ENCODE measurements around the gene RAE1. TPM values are rescaled to one million over a fixed set of nuclear protein-coding genes. Genes with fewer than 3 reads are reported as not detected.

Gene RAE1
- total and polyA plus RNA-seq, 12 donors: 8.8 to 46.9 (median 22.5) TPM

DNA sequence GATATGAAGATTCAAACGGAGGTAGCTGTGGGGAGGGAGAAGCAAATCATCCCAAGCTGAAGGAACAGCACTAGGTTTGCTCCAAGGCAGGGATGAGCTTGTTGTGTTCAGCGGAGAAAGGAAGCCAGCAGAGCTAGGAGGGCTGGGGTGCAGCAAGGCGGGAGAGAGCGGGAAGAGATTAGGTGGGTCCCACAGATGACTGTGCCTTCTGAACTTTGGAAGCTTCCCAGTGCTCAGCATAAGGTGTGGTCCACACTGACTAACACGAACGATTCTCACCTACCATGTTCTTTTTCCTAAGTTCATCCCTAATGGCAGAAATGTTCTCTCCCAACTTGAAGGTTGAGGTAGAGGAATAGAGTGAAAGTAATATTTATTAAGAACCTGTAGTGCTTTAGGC, 1.2 kb downstream of the RAE1 start:
- TF ChIP-seq CTCF (IDR thresholded peaks at IDR 0.05) (no peak), POLR2A (IDR thresholded peaks at IDR 0.05) (no peak)
- DNase-seq: no peak
- no peak overlapping the region for H3K27ac ChIP-seq
- peaks cover 5 to 14% of the 10 kb centered on the region in 2 donors for H3K4me1 ChIP-seq (replicated peaks in 1 of 2)
- intact Hi-C loops (cut with DNase I): no loop called here
- WGBS, 4 donors: 78 to 86% (median 81%) methylated on average over 6 of the region's 6 CpGs
- H3K27me3 ChIP-seq: no peaks in the 10 kb centered on the region
- H3K9me3 ChIP-seq (replicated peaks in 1 of 3): no peaks in the 10 kb centered on the region
- no peak overlapping the region for H3K4me3 ChIP-seq
- no peaks in the 10 kb centered on the region for H3K36me3 ChIP-seq (replicated peaks in 1 of 2)

GRCh38 chr20:57353351-57353750, 2.3 kb downstream of the RAE1 start:
- intact Hi-C loops (cut with DNase I): no loop called here
- H3K9me3 ChIP-seq (replicated peaks in 1 of 3): no peaks in the 10 kb centered on the region
- H3K27ac ChIP-seq: no peak overlapping the region
- no peak overlapping the region for H3K4me3 ChIP-seq
- 88 to 94% (median 93%) methylated on average over 9 of the region's 9 CpGs for WGBS, 4 donors
- H3K4me1 ChIP-seq (replicated peaks in 1 of 2): peaks cover 5 to 14% of the 10 kb centered on the region in 2 donors
- no peaks in the 10 kb centered on the region for H3K36me3 ChIP-seq (replicated peaks in 1 of 2)
- no peak for DNase-seq
- TF ChIP-seq POLR2A (IDR thresholded peaks at IDR 0.05) (no peak), CTCF (IDR thresholded peaks at IDR 0.05) (no peak)
- H3K27me3 ChIP-seq: no peaks in the 10 kb centered on the region

DNA sequence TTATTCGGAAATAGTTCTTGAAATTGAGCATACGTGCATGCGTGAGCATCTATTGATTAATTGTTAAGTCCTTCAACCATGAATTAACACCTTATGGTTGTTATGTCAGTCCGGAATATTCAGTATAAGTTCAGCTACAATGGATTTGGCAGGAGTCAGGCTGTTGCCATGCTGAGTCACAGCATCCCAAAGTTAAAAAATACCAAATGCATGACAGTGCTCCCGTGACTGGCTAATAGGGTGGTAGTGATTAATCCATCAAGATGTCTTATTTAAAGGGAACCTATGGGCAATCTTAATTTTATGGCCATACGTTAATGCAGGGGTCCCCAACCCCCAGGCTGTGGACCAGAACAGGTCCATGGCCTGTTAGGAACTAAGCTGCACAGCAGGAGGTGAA, 10.5 kb downstream of the RAE1 start:
- TF ChIP-seq CTCF (IDR thresholded peaks at IDR 0.05) (no peak), POLR2A (IDR thresholded peaks at IDR 0.05) (no peak)
- Histone ChIP-seq H3K4me3 (no peak overlapping the region), H3K36me3 (replicated peaks in 1 of 2) (peaks cover 0 to 42% of the 10 kb centered on the region in 2 donors), H3K9me3 (replicated peaks in 1 of 3) (no peaks in the 10 kb centered on the region), H3K27me3 (no peaks in the 10 kb centered on the region), H3K4me1 (replicated peaks in 1 of 2) (no peaks in the 10 kb centered on the region), H3K27ac (peak overlapping the region in 1 of 5 donors; percentile 15)
- DNase-seq: no peak
- intact Hi-C loops (cut with DNase I): no loop called here
- WGBS, 4 donors: 65 to 84% (median 79%) methylated on average over 6 of the region's 6 CpGs

GRCh38 chr20:57364451-57364850, 13.4 kb downstream of the RAE1 start:
- Histone ChIP-seq H3K9me3 (replicated peaks in 1 of 3) (no peaks in the 10 kb centered on the region), H3K4me3 (no peak overlapping the region), H3K4me1 (replicated peaks in 1 of 2) (no peaks in the 10 kb centered on the region), H3K27me3 (no peaks in the 10 kb centered on the region), H3K27ac (no peak overlapping the region), H3K36me3 (replicated peaks in 1 of 2) (peaks cover 0 to 72% of the 10 kb centered on the region in 2 donors)
- TF ChIP-seq POLR2A (IDR thresholded peaks at IDR 0.05) (no peak), CTCF (IDR thresholded peaks at IDR 0.05) (no peak)
- intact Hi-C loops (cut with DNase I): no loop called here
- no peak for DNase-seq
